ENCODE data around the gene SLC3A2.
"Not testable (repeated sequence)": the region's sequence is repeated elsewhere in the genome, so short reads cannot be mapped to it uniquely, and the experiment has no call there.

The SLC3A2 gene

GRCh38 chr11:62933285-62933684, 52.6 kb downstream of the SLC3A2 start:
- WGBS (ENCODE audit: insufficient coverage, insufficient read length): no CpG with 5 or more reads among the region's 13 CpGs
- no peak overlapping the region for H3K4me3 ChIP-seq (ENCODE audit: low read length)
- no peaks in the 10 kb centered on the region for H3K36me3 ChIP-seq (ENCODE audit: control insufficient read depth, insufficient read depth, low read length)

GRCh38 chr11:62933750-62934495, 53.2 kb downstream of the SLC3A2 start:
- Histone ChIP-seq H3K27me3 (ENCODE audit: control insufficient read depth, insufficient read depth, low read length) (no peaks in the 10 kb centered on the region), H3K4me3 (ENCODE audit: low read length) (no peak overlapping the region), H3K9me3 (ENCODE audit: control insufficient read depth, insufficient read depth, low read length) (no peaks in the 10 kb centered on the region), H3K36me3 (ENCODE audit: control insufficient read depth, insufficient read depth, low read length) (no peaks in the 10 kb centered on the region), H3K4me1 (ENCODE audit: control insufficient read depth, insufficient read depth, low read length) (peaks cover 2% of the 10 kb centered on the region), H3K27ac (ENCODE audit: low read length) (no peak overlapping the region)
- no peak for DNase-seq (ENCODE audit: low read depth, low spot score)
- no CpG with 5 or more reads among the region's 5 CpGs for WGBS (ENCODE audit: insufficient coverage, insufficient read length)

More at GRCh38 chr11:62933285-62933684, 52.6 kb downstream of the SLC3A2 start:
- no peak overlapping the region for H3K27ac ChIP-seq (ENCODE audit: low read length)
- no peak for DNase-seq (ENCODE audit: low read depth, low spot score)
- no peaks in the 10 kb centered on the region; the same call in 1 of the 2 replicates for H3K27me3 ChIP-seq (ENCODE audit: control insufficient read depth, insufficient read depth, low read length)
- peaks cover 2% of the 10 kb centered on the region for H3K4me1 ChIP-seq (ENCODE audit: control insufficient read depth, insufficient read depth, low read length)
- H3K9me3 ChIP-seq (ENCODE audit: control insufficient read depth, insufficient read depth, low read length): no peaks in the 10 kb centered on the region

- no peak for DNase-seq (ENCODE audit: low read depth, low spot score)
- Histone ChIP-seq H3K36me3 (ENCODE audit: control insufficient read depth, insufficient read depth, low read length) (no peaks in the 10 kb centered on the region), H3K9me3 (ENCODE audit: control insufficient read depth, insufficient read depth, low read length) (no peaks in the 10 kb centered on the region), H3K4me3 (ENCODE audit: low read length) (no peak overlapping the region), H3K27me3 (ENCODE audit: control insufficient read depth, insufficient read depth, low read length) (no peaks in the 10 kb centered on the region), H3K27ac (ENCODE audit: low read length) (no peak overlapping the region), H3K4me1 (ENCODE audit: control insufficient read depth, insufficient read depth, low read length) (peaks cover 2% of the 10 kb centered on the region)
- WGBS (ENCODE audit: insufficient coverage, insufficient read length): no CpG with 5 or more reads among the region's 1 CpG
Measured at GRCh38 chr11:62934496-62934785, 53.7 kb downstream of the SLC3A2 start.

GRCh38 chr11:62937528-62937927, 56.8 kb downstream of the SLC3A2 start:
- H3K4me3 ChIP-seq (ENCODE audit: low read length); DNase-seq (ENCODE audit: low read depth, low spot score); H3K27me3 ChIP-seq (ENCODE audit: control insufficient read depth, insufficient read depth, low read length); H3K9me3 ChIP-seq (ENCODE audit: control insufficient read depth, insufficient read depth, low read length); H3K27ac ChIP-seq (ENCODE audit: low read length); H3K36me3 ChIP-seq (ENCODE audit: control insufficient read depth, insufficient read depth, low read length); H3K4me1 ChIP-seq (ENCODE audit: control insufficient read depth, insufficient read depth, low read length): not testable (repeated sequence)
- no CpG with 5 or more reads among the region's 2 CpGs for WGBS (ENCODE audit: insufficient coverage, insufficient read length)
